K562 (cell line): Measurements from ENCODE around the gene TAOK2. TPM values are rescaled to one million over a fixed set of nuclear protein-coding genes. Genes with fewer than 3 reads are reported as not detected.

Experiments
- CREBBP ChIP-seq: IDR thresholded peaks from one replicate; pipeline ENCODE4 v1.6.1; 2012; ENCODE audit warnings: low read depth, mild to moderate bottlenecking, control low read depth, inconsistent platforms, low read length
- NFIC ChIP-seq: fragments of 450-650 bp; IDR thresholded peaks from 2 replicates; pipeline ENCODE4 v1.6.1; 2017; ENCODE audit warnings: mild to moderate bottlenecking, inconsistent platforms
- ZFP1 ChIP-seq: fragments of 450-650 bp; formaldehyde crosslinking; IDR thresholded peaks from 2 replicates; pipeline ENCODE4 v1.4.0; 2020; ENCODE audit warnings: mild to moderate bottlenecking, mixed read lengths
- ZKSCAN1 ChIP-seq: fragments of 150-350 bp; IDR thresholded peaks from 2 replicates; pipeline ENCODE4 v1.6.1; 2016; ENCODE audit warnings: low read depth, low read length
- polyA plus RNA-seq, 8 experiments: library from polyadenylated mRNA; depleted of rRNA in 4 of 8; stranded (reverse) in 5 of 8; unstranded in 3 of 8; fragments of >200 nt; fragmentation: Nextera tagmentation in 2 of 8; fragmentation: Illumina TruSeq in 1 of 8; extraction: Ambion mirVana in 2 of 8; extraction: Trizol in 1 of 8; gene quantifications; 2 replicates each; pipeline versions ENCODE4 v1.2.1 to v1.2.3, GENCODE V29; 2011 to 2014; ENCODE audit warnings: inconsistent platforms in 1 of 8, missing spikeins in 1 of 8
- total RNA-seq, 7 experiments: library from RNA; depleted of rRNA in 6 of 7; stranded (reverse); fragments of >200 nt in 6 of 7; fragmentation: Illumina TruSeq in 2 of 7; extraction: Trizol in 2 of 7; gene quantifications; 2 replicates each; pipeline versions ENCODE4 v1.2.1 to v1.2.3, GENCODE V29; 2011 to 2021; ENCODE audit warnings: low replicate concordance in 1 of 7
- TF ChIP-seq, protein P1 (sequence below): sonication (generic); formaldehyde crosslinking; IDR thresholded peaks from 2 replicates; pipeline ENCODE4 v1.8.0; 2022; ENCODE audit warnings: mild to moderate bottlenecking, missing genetic modification reagents
- TF ChIP-seq, protein P2 (sequence below): sonication (generic); formaldehyde crosslinking; IDR thresholded peaks from 2 replicates; pipeline ENCODE4 v1.8.0; 2022; ENCODE audit warnings: missing genetic modification reagents, mild to moderate bottlenecking, moderate library complexity, borderline replicate concordance

Gene TAOK2
- total and polyA plus RNA-seq, 9 of the 15 experiments (the other 6 are each of a cell fraction or from before 2014, with no cell fraction given), result 0.10 to 41.8 (median 13.7) TPM

DNA sequence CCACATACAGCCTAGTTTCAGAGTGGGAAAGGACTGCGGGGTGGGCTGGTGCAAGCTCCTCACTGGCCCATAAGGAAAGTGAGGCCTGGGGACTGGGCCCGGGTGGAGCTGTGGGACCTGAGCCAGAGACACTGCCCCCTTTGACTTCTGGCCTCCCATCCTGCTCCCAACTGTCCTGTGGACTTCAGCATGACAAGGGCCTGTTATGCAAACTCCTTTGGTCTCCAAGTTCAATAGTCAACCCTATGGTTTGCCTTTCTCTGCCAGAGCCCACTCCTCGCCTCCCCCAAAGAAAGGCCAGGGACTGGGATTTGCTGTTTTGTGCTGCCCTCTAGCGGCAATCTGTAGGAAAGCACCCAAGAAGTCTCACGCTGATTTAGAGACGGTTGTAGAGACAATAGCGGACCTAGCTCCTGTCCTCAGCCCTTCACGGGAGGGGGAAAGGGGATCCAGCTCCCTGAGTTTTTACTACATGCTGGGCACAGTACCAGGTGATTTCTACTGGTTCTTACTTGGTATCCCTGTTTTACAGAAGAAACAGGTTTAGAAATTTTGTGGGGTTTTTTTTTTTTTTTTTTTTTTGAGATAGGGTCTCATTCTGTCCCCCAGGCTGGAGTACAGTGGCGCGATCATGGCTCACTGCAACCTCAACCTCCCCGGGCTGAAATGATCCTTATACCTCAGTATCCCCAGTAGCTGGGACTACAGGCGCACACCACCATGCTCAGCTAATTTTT, 58.6 kb downstream of the TAOK2 start (continued):
- TF ChIP-seq, protein P1, sequence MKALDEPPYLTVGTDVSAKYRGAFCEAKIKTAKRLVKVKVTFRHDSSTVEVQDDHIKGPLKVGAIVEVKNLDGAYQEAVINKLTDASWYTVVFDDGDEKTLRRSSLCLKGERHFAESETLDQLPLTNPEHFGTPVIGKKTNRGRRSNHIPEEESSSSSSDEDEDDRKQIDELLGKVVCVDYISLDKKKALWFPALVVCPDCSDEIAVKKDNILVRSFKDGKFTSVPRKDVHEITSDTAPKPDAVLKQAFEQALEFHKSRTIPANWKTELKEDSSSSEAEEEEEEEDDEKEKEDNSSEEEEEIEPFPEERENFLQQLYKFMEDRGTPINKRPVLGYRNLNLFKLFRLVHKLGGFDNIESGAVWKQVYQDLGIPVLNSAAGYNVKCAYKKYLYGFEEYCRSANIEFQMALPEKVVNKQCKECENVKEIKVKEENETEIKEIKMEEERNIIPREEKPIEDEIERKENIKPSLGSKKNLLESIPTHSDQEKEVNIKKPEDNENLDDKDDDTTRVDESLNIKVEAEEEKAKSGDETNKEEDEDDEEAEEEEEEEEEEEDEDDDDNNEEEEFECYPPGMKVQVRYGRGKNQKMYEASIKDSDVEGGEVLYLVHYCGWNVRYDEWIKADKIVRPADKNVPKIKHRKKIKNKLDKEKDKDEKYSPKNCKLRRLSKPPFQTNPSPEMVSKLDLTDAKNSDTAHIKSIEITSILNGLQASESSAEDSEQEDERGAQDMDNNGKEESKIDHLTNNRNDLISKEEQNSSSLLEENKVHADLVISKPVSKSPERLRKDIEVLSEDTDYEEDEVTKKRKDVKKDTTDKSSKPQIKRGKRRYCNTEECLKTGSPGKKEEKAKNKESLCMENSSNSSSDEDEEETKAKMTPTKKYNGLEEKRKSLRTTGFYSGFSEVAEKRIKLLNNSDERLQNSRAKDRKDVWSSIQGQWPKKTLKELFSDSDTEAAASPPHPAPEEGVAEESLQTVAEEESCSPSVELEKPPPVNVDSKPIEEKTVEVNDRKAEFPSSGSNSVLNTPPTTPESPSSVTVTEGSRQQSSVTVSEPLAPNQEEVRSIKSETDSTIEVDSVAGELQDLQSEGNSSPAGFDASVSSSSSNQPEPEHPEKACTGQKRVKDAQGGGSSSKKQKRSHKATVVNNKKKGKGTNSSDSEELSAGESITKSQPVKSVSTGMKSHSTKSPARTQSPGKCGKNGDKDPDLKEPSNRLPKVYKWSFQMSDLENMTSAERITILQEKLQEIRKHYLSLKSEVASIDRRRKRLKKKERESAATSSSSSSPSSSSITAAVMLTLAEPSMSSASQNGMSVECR, result no peak
- 0 out of 2 replicates have a peak, but pooled peaks have one; percentile 36 for TF ChIP-seq NFIC
- no peak for TF ChIP-seq ZKSCAN1
- TF ChIP-seq, protein P2, sequence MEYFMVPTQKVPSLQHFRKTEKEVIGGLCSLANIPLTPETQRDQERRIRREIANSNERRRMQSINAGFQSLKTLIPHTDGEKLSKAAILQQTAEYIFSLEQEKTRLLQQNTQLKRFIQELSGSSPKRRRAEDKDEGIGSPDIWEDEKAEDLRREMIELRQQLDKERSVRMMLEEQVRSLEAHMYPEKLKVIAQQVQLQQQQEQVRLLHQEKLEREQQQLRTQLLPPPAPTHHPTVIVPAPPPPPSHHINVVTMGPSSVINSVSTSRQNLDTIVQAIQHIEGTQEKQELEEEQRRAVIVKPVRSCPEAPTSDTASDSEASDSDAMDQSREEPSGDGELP (CRISPR knock-in tag), result peak; percentile 42; the same call in 1 of the 2 replicates
- TF ChIP-seq ZFP1, result no peak
- no peak for TF ChIP-seq CREBBP
